NCI-H187 (cell line): ENCODE results near the gene SCAPER.
A peak's percentile ranks its signal among the peaks of the same experiment; 100 is the strongest.

ENCODE experiments used
- DNase-seq, 2 experiments: peaks; one replicate each; lab custom pipeline; 2025; lab: John Stamatoyannopoulos, UW

The SCAPER gene

GRCh38 chr15:76359152-76359551 lies 546.0 kb downstream of the SCAPER start:
- DNase-seq: no peak

GRCh38 chr15:76358453-76358852 lies 546.7 kb downstream of the SCAPER start:
- DNase-seq: no peak

- no peak for DNase-seq
Measured at GRCh38 chr15:76354823-76355440, 550.2 kb downstream of the SCAPER start.

GRCh38 chr15:76353903-76354302 lies 551.2 kb downstream of the SCAPER start:
- no peak for DNase-seq

DNA sequence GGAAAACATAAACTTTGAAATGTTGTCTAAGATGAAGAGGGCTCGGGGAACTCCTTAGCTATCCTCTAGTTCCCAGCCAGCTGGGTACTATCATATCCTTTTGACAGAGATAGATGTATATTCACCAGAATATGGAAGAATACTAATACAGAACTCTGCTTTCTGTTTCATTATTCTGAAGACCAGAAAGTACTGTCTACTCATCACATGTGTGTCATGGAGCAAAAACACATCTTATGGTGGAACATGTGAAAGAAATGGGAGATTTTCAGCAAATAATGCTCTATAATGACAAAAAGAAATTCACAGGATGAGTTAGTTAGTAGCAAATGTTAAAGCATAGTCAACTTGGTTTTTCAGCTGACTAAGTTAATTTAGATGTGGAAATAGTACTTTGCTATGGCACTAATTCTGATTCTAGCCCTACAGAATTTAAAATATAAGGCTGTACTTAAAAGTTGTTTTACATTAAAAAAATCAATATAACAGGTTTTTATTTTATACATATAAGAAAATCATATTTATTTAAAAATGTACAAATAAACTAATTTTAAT lies 552.0 kb downstream of the SCAPER start:
- no peak for DNase-seq

DNA sequence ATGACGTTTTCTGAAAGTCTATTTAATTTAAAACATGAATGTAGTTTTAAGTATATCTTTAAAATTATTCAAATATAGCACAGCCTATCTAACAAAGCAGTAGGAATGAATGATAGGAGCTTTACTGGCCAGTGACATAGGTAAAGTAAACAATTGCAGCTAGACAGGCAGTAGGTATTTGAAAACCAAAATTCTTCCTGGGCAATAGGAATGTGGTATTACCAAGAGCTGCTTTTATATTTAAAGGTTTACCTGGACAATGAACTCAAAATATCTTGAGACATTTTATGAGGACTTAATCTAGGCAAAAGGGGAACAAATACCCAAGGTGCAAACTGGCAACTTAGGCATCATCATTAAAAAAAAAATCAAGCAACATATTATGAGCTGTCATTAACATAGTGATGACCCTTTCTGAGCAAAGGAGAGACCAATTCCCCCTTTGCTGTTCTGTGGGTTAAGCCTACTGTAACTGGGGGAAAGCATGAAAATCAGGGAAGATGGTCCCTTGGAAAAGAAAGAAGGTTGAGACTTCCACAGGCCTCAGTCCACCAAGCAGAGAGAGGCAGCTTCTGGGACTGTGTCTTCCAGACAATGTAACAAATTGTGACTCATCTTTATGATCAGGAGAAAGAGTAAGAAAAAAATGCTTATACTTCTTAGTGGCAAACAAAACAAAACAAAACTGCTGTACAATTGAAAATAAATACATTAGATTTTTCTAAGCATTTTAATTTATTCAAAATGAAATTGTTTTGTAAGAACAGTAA lies 555.7 kb downstream of the SCAPER start:
- DNase-seq: no peak

- DNase-seq: no peak
Measured at GRCh38 chr15:76347482-76348055, 557.6 kb downstream of the SCAPER start.

DNA sequence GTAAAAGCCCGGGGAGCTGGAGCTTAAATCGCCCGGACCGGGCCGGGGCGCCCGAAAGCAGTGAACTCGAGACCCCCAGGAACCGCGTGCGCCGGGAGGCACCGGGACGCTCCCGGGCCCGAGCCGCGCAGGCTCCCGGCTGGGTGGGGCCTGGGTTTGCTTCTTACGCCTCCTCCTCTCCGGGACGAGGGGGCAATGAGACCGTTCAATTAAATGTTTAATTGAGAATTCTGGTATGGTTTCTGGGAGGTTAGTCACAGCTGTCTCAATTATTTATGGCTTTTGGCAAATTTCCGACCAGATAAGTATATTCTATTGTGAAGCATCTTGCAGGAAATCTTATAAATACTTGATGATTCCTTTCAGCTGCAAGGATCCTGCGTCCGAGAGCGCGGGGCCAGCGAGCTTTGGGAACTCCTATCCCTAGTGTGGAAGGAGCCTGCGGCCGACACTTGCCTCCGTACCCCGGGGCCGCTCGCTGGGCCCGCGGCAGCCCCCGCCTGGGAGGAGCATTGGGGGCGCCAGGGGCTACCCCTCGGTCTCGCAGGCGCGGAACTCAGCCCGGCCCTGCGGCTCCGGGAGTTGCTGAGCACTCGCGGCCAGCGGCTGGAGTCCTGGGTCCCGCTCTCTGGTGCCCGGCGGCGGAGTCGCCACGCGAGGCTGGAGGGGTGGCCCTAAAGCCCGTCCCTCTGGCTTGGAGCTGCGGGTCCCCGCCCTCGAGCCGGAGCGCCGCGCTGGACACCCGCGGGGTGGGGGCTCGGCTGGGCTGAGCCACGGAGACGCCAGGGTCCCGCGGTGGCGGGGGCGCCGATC lies 558.3 kb downstream of the SCAPER start:
- no peak for DNase-seq

DNA sequence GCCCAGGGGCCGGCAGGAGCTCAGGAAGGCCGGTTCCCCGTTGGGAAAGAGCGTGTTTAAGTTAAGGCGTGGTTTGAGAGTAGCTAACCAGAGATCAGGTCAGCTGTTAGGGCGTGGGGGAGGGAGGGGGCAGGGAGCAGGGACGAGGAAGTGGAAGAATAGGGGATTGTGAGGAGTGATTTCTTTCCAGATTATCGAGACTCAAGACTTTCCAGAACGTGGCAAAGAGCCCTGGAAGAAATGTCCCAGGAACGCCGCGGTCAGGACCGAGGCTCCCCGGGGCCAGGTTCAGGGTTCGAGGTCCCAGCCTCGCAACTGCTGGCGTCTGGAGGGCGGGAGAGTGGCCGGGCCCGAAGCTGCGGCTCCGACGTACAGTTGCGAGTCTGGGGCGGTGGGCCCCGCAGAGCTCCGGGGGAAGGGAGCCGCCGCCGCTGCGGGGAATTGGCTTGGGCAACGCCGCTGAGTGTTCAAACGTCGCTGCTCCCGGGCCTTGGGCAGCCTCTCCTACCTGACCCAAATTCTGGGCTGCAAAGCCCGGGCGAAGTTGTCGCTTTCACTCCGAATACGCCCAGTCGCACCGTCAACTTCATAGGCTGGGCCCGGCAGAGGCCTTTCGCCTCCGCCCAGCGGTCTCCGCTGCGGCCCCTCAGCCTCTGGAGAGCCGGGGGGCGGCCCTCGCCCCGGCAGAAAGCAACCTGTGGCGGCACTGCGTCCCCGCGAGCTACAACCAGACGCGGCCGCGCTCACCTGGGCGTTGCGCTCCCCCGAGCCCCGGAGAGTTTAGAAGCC lies 559.1 kb downstream of the SCAPER start:
- DNase-seq: no peak

DNA sequence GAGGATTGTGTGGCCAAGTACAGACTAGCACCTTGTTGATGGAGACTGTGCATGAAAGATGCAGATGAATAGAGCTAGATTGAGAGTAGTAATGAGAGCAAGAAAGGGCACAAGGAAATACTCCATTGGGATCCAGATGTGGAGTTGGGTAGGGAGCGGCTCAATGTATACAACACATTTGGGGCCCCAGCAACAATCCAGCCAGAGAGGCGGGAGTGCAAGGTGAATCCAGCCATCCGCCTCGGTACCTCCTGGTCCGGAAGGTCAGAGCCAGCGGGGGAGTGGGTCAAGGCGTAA lies 559.6 kb downstream of the SCAPER start:
- no peak for DNase-seq

DNA sequence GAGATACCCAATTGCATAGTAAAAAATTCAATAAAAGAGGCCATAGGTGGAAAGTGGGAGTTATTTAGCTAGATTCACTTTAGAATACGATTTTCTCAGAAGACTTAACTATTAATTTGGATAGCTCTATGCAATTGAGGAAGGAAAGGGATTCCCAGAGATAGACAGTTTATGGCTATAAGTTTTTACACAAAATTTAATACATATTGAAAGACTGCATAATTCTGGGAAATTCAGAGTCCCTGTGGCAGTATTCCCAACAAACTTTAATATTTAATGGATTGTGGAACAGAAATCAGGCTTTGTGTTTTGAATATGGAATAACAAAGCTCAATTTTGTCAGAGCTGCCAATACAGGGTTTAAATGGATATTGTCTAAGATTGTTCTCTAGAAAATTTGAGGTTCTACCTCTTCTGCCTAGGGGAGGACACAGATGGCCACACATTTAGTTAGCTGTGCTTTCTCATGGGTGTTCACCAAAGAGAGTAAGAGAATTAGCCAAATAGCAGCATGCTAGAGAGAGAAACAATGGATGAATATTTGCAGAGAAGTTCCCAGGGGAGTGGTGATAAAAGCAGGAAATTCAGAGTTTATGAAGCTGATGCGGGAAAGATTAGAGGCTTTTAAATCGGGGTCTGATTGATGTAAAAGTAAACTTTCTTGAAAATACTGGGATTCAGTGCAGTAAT lies 560.1 kb downstream of the SCAPER start:
- DNase-seq: no peak

DNA sequence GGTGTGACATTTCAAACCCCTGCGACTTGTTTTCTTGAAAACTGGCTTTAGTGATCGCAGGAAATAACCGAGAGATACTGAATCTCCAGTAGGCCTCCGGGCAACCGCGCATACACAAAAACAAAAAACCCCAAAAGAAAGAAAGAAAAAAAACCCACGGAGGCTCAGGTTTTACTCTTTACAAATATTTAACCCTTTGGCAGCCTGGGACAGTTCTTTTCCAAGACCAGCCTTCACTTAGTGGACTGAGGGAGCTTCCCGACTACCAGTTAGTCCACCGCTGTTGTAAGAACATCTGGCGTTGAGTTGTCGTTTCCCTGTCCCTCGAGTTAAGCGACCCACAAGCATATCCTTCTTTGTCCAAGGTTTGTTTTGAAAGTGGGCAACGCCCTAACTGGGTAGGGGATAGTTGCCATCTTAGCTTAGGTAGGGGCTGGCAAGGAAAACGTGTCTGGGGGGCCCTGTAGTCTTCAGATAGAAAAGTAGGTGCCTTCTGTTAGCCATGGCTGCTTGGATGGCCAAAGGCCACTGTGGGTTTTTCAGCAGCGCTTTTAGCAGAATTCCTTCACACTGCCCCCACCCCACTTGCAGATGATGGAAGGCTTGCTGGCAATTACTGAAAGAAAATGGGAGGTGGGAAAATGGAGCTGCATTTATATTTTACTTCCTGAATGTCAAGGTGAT lies 561.7 kb downstream of the SCAPER start:
- no peak for DNase-seq

DNA sequence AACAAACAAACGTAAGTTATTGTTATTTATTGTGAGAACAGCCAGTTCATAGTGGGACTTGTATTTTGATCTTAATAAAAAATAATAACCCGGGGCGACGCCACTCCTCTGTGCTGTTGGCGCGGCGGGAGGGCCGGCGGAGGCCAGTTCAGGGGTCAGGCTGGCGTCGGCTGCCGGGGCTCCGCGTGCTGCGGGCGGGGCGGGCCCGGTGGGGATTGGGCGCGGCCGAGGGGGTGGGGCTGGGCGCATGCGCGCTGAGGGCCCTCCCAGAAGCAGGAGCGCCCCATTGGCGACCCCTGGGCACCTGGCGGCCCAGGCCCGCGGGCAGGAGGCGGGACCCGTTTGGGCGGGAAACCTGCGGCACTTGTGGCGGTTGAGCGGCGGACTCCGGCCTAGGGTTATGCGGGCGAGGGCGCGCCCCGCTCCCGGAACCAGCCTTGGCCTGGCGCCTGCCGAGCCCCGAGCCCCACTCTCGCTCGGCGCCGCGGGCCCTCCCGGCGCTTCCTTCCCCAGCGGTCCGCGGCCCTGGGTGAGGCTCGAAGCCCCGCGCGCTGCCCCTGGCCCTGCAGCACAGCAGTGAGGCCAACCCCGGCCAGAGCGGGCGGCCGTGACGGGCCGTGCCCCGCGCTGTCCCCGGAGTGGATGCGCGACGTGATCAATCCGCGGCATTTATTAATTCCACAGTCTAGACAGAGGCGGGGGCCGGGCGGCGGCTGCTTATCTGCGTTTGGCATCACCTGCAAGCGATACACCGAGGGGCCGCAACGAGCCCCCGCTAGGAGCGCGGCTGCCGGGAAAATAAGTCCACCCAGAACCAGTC lies 562.5 kb downstream of the SCAPER start:
- no peak for DNase-seq

- no peak for DNase-seq
Measured at GRCh38 chr15:76342058-76342381, 563.1 kb downstream of the SCAPER start.

DNA sequence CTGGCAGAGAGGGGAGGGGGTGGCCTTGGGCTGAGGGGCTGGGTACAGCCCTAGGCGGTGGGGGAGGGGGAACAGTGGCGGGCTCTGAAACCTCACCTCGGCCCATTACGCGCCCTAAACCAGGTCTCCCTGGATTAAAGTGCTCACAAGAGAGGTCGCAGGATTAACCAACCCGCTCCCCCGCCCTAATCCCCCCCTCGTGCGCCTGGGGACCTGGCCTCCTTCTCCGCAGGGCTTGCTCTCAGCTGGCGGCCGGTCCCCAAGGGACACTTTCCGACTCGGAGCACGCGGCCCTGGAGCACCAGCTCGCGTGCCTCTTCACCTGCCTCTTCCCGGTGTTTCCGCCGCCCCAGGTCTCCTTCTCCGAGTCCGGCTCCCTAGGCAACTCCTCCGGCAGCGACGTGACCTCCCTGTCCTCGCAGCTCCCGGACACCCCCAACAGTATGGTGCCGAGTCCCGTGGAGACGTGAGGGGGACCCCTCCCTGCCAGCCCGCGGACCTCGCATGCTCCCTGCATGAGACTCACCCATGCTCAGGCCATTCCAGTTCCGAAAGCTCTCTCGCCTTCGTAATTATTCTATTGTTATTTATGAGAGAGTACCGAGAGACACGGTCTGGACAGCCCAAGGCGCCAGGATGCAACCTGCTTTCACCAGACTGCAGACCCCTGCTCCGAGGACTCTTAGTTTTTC lies 563.6 kb downstream of the SCAPER start:
- peak in 1 of 2 experiments; percentile 25 for DNase-seq

DNA sequence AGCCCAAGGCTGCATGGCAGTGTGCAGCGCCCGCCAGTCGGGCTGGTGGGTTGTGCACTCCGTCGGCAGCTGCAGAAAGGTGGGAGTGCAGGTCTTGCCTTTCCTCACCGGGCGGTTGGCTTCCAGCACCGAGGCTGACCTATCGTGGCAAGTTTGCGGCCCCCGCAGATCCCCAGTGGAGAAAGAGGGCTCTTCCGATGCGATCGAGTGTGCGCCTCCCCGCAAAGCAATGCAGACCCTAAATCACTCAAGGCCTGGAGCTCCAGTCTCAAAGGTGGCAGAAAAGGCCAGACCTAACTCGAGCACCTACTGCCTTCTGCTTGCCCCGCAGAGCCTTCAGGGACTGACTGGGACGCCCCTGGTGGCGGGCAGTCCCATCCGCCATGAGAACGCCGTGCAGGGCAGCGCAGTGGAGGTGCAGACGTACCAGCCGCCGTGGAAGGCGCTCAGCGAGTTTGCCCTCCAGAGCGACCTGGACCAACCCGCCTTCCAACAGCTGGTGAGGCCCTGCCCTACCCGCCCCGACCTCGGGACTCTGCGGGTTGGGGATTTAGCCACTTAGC lies 564.3 kb downstream of the SCAPER start:
- no peak for DNase-seq

- no peak for DNase-seq
Measured at GRCh38 chr15:76340198-76340802, 564.8 kb downstream of the SCAPER start.
